ENCODE data around the gene FAM53A.
A peak's percentile ranks its signal among the peaks of the same experiment; 100 is the strongest.
"Not testable (repeated sequence)": the region's sequence is repeated elsewhere in the genome, so short reads cannot be mapped to it uniquely, and the experiment has no call there.

Gene FAM53A

DNA sequence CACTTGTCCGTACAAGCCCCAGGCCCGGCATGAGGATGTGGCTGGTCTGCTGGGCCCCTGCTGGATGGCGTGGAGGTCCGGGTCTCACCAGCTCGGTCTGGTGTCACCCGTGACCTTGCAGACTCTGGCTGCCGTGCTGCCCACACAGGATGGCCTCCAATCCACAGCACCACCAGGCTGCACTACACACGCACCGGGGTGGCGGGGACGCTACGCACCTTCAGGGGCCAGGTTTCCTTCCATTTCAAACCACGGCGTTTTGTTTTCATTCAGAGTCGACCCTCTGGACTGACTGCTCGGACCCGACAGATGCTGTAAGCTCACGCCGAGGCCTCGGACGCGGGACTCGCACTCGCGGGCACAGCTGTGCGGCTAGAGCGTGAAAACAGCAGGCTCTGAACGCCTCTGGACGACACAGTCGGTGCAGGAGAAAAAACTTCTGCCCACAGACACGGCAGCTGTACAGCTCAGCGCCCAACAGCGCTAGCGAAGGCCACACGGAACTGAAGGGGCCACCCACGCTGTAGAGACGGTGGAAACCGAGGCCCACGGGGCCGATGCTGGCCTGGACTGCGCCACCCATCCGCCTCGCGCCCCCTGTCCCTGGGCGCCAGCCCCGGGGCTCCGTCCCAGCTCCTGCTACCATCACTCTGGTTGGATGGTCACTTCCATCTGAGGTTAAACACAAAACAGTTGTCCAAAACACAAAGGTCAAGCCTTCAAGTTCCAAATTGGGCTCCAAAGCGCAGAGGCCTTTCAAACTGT, 40.0 kb downstream of the FAM53A start:
- H3K36me3 ChIP-seq (ENCODE audit: insufficient read depth, low read length) = no peaks in the 10 kb centered on the region
- no peak overlapping the region for H3K9ac ChIP-seq (ENCODE audit: insufficient read length)
- DNase-seq (ENCODE audit: low read depth, low spot score) = no peak
- no peak overlapping the region for H3K4me3 ChIP-seq
- H3K27ac ChIP-seq = no peak overlapping the region
- TF ChIP-seq FOXP2 (optimal IDR thresholded peaks at IDR 0.05; ENCODE audit: control extremely low read depth, extremely low read length, insufficient read depth) (no peak), POLR2AphosphoS5 (IDR thresholded peaks at IDR 0.05; ENCODE audit: borderline replicate concordance, low read depth, low read length) (no peak), EZH2 (IDR thresholded peaks at IDR 0.05) (no peak)
- H3K9me3 ChIP-seq (ENCODE audit: low read depth, low read length) = no peaks in the 10 kb centered on the region; the same call in 1 of the 2 replicates

DNA sequence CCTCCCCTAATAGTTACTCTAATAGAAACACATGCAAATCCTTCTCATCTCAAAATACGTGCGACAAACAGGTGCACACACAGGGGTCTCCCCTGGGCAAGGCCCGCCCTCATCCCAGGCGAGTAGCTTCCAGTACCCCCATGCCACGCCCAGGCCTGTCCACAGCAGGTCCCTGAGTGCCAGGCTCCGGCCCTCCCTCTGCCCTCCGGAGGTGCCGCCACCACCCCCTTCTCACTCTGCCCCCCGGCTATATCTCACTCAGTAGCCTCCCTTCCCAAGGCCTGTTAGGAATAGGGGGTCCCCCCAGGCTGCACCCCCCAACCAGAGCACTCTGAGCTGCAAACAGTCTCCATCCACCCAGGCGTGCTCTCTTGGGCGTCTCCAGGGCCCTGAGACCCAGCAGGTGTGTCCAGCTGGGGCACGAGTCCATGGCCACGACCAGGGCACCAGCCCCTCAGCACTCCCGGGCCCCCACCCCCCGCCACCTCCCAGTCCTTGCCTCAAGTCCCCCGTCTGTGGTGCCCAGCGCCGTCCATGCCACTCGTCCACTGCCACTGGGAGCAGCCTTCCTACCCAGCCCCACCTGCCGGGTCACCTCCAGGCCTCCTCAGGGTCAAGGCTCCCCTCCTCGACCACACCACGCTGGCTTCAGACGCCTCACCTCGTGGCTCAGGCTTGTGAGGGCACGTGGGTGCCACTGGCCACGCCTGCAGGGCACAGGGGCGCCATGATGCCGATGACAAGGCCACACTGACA, 41.7 kb downstream of the FAM53A start:
- TF ChIP-seq FOXP2 (optimal IDR thresholded peaks at IDR 0.05; ENCODE audit: control extremely low read depth, extremely low read length, insufficient read depth) = no peak
- TF ChIP-seq POLR2AphosphoS5 (IDR thresholded peaks at IDR 0.05; ENCODE audit: borderline replicate concordance, low read depth, low read length) = no peak
- TF ChIP-seq EZH2 (IDR thresholded peaks at IDR 0.05) = no peak
- no peaks in the 10 kb centered on the region; the same call in 1 of the 2 replicates for H3K9me3 ChIP-seq (ENCODE audit: low read depth, low read length)
- no peaks in the 10 kb centered on the region for H3K36me3 ChIP-seq (ENCODE audit: insufficient read depth, low read length)
- no peak for DNase-seq (ENCODE audit: low read depth, low spot score)
- H3K27ac ChIP-seq = no peak overlapping the region
- no peak overlapping the region for H3K4me3 ChIP-seq
- no peak overlapping the region for H3K9ac ChIP-seq (ENCODE audit: insufficient read length)

DNA sequence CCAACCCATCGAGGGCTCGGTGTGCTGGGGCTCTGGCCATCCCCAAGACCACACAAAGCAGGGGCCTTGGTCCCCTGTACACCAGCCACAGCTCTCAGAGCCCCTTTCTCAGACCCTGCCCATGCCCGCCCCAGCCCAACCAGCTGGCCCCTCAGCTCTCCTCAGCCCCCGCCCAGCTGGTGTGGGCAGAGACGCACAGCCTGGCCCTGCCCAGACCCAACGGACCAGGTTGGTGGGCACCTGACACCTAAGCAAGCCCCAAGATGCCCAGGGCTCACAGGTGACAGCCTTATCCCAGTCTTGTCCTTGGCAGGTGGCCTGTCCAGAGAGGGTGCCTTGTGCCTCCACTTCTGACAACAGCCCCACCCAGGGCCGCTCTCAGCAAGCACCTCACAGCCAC, 42.4 kb downstream of the FAM53A start:
- H3K27ac ChIP-seq = no peak overlapping the region
- H3K36me3 ChIP-seq (ENCODE audit: insufficient read depth, low read length) = no peaks in the 10 kb centered on the region
- no peak for DNase-seq (ENCODE audit: low read depth, low spot score)
- TF ChIP-seq POLR2AphosphoS5 (IDR thresholded peaks at IDR 0.05; ENCODE audit: borderline replicate concordance, low read depth, low read length) = no peak
- TF ChIP-seq FOXP2 (optimal IDR thresholded peaks at IDR 0.05; ENCODE audit: control extremely low read depth, extremely low read length, insufficient read depth) = no peak
- TF ChIP-seq EZH2 (IDR thresholded peaks at IDR 0.05) = no peak
- H3K9ac ChIP-seq (ENCODE audit: insufficient read length) = no peak overlapping the region
- no peaks in the 10 kb centered on the region; the same call in 1 of the 2 replicates for H3K9me3 ChIP-seq (ENCODE audit: low read depth, low read length)
- no peak overlapping the region for H3K4me3 ChIP-seq

DNA sequence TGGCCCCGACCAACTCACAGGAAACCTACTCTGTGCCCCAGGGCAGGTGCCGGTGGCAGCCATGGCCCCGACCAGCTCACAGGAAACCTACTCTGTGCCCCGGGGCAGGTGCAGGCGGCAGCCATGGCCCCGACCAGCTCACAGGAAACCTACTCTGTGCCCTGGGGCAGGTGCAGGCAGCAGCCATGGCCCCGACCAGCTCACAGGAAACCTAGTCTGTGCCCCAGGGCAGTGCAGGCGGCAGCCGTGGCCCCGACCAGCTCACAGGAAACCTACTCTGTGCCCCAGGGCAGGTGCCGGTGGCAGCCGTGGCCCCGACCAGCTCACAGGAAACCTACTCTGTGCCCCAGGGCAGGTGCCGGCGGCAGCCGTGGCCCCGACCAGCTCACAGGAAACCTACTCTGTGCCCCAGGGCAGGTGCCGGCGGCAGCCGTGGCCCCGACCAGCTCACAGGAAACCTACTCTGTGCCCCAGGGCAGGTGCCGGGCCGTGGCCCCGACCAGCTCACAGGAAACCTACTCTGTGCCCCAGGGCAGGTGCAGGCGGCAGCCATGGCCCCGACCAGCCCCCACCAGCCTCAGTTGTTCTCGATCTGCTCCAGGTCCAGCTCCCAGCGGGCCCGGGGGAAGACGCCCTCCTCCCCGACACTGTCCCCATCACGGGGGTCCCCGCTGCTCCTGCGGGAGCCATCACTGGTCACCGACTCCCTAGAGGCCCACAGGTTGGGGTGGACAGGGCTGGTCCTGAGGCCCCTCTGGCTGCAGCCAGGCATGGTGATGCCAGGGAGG, 43.2 kb downstream of the FAM53A start:
- not testable (repeated sequence) for H3K36me3 ChIP-seq (ENCODE audit: insufficient read depth, low read length); H3K9ac ChIP-seq (ENCODE audit: insufficient read length); DNase-seq (ENCODE audit: low read depth, low spot score); H3K9me3 ChIP-seq (ENCODE audit: low read depth, low read length)
- Histone ChIP-seq H3K4me3 (peak overlapping the region; percentile 55), H3K27ac (peak overlapping the region; percentile 85)

DNA sequence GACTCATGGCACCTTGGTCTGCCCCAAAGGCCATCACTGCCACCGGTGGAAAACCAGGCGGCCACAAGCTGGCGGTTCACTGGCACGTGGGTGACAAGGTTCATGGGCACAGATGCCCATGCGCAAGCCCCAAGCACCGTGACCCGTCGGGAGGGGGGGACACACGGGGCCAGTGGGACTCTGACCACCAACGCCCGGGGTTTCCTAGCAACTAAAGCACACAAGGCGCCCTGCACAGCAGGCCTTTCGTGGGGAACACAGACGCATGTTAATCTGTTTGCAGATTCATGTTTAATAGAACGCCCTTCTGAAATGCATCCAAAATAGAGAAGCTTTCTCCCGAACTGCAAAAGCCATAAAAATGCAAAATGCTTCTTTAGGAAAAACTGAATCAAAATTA, 43.9 kb downstream of the FAM53A start:
- no peaks in the 10 kb centered on the region; the same call in 1 of the 2 replicates for H3K9me3 ChIP-seq (ENCODE audit: low read depth, low read length)
- no peaks in the 10 kb centered on the region for H3K36me3 ChIP-seq (ENCODE audit: insufficient read depth, low read length)
- TF ChIP-seq POLR2AphosphoS5 (IDR thresholded peaks at IDR 0.05; ENCODE audit: borderline replicate concordance, low read depth, low read length) = no peak
- TF ChIP-seq EZH2 (IDR thresholded peaks at IDR 0.05) = no peak
- no peak for TF ChIP-seq FOXP2 (optimal IDR thresholded peaks at IDR 0.05; ENCODE audit: control extremely low read depth, extremely low read length, insufficient read depth)
- peak overlapping the region; percentile 55 for H3K4me3 ChIP-seq
- H3K9ac ChIP-seq (ENCODE audit: insufficient read length) = no peak overlapping the region
- peak overlapping the region; percentile 85 for H3K27ac ChIP-seq
- DNase-seq (ENCODE audit: low read depth, low spot score) = no peak

DNA sequence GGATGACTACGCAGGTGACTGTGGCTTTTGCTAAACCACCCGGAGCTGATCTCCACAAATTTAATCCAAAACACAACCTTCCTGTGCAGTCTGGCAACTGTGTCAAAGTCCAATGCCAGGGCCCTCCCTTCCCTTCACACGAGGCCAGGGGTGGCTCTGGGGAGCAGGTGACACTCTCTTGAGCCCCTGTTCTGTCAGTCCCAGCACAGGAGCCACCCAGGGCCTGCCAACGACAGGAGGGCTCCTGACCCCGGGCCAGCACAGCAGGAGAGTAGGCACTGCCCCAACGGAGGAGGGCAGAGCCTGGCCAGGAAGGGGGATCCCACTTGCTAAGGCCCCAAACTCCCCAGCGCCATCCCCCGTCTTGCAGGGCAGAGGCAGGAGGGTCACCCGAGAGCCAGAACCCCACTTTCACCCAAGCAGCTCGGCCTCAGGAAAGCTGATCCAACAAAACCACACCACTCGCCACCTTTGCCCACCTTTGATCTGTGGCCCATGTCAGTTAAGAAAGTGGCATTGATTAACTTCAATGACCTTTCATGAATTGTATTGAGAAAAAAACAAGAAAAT, 44.7 kb downstream of the FAM53A start:
- Histone ChIP-seq H3K4me3 (peak overlapping the region; percentile 55), H3K36me3 (ENCODE audit: insufficient read depth, low read length) (no peaks in the 10 kb centered on the region), H3K27ac (peak overlapping the region; percentile 85), H3K9ac (ENCODE audit: insufficient read length) (no peak overlapping the region), H3K9me3 (ENCODE audit: low read depth, low read length) (no peaks in the 10 kb centered on the region; the same call in 1 of the 2 replicates)
- TF ChIP-seq EZH2 (IDR thresholded peaks at IDR 0.05) (no peak), FOXP2 (optimal IDR thresholded peaks at IDR 0.05; ENCODE audit: control extremely low read depth, extremely low read length, insufficient read depth) (no peak), POLR2AphosphoS5 (IDR thresholded peaks at IDR 0.05; ENCODE audit: borderline replicate concordance, low read depth, low read length) (no peak)
- DNase-seq (ENCODE audit: low read depth, low spot score) = no peak

DNA sequence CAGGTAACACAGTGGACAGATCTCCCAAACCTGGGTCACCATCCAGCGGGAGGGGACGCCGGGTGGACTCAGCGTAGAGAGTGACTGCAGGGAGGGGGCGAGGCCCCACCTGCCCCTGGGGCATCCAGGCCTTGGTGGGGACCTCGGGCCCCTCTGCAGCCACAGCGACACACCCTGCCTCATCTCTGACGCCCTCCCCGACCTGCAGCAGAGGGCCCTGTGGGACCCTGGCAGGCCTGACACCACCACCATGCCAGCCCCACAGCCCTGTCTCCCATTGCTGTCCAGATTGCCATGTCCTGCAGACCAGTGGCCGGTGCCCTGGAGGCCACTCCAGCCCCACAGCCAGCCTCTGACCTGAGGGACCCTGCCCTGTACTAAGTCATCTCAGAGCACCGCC, 45.2 kb downstream of the FAM53A start:
- H3K9ac ChIP-seq (ENCODE audit: insufficient read length) = no peak overlapping the region

DNA sequence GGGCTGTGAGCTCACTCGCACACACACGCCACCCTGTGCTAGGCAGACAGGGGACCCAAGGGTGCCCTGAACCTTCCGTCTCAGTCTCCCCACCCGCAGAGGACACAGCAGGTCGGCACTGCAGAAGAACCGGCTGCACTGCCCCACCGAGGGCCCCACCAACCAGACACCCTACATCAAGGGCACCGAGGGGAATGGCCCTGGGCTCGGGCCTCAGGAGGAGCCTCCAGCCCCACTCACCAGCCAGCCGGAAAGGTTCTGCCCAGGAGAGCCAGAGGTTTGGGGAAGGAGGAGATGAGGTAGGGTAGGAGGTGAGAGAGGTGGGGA, 45.9 kb downstream of the FAM53A start:
- Histone ChIP-seq H3K9me3 (ENCODE audit: low read depth, low read length) (no peaks in the 10 kb centered on the region; the same call in 1 of the 2 replicates), H3K36me3 (ENCODE audit: insufficient read depth, low read length) (no peaks in the 10 kb centered on the region), H3K9ac (ENCODE audit: insufficient read length) (no peak overlapping the region), H3K27ac (no peak overlapping the region), H3K4me3 (no peak overlapping the region)
- TF ChIP-seq POLR2AphosphoS5 (IDR thresholded peaks at IDR 0.05; ENCODE audit: borderline replicate concordance, low read depth, low read length) (no peak), EZH2 (IDR thresholded peaks at IDR 0.05) (no peak), FOXP2 (optimal IDR thresholded peaks at IDR 0.05; ENCODE audit: control extremely low read depth, extremely low read length, insufficient read depth) (no peak)
- DNase-seq (ENCODE audit: low read depth, low spot score) = no peak

More for the DNA sequence above, 45.2 kb downstream of the FAM53A start:
- no peak for DNase-seq (ENCODE audit: low read depth, low spot score)
- Histone ChIP-seq H3K4me3 (no peak overlapping the region), H3K36me3 (ENCODE audit: insufficient read depth, low read length) (no peaks in the 10 kb centered on the region), H3K9me3 (ENCODE audit: low read depth, low read length) (no peaks in the 10 kb centered on the region; the same call in 1 of the 2 replicates), H3K27ac (no peak overlapping the region)
- TF ChIP-seq FOXP2 (optimal IDR thresholded peaks at IDR 0.05; ENCODE audit: control extremely low read depth, extremely low read length, insufficient read depth) (no peak), POLR2AphosphoS5 (IDR thresholded peaks at IDR 0.05; ENCODE audit: borderline replicate concordance, low read depth, low read length) (no peak), EZH2 (IDR thresholded peaks at IDR 0.05) (no peak)

Data from SK-N-MC (cell line).